Urinary bladder (tissue), 4 donors: ENCODE results near the gene CCDC9B. TPM values are rescaled to one million over a fixed set of nuclear protein-coding genes. Genes with fewer than 3 reads are reported as not detected.
A peak's percentile ranks its signal among the peaks of the same experiment; 100 is the strongest.

Experiments
- DNase-seq: peaks from one replicate; pipeline ENCODE4 v3.0.0-alpha.2; 2015; ENCODE audit errors: extremely low spot score
- H3K27ac ChIP-seq: one replicate; pipeline ENCODE4 v1.5.1; 2013; ENCODE audit warnings: low read depth, mild to moderate bottlenecking, moderate library complexity
- H3K36me3 ChIP-seq: one replicate; pipeline ENCODE4 v1.6.1; 2013; ENCODE audit warnings: mild to moderate bottlenecking, moderate library complexity; ENCODE audit not compliant: insufficient read depth
- H3K4me1 ChIP-seq: one replicate; pipeline ENCODE4 v1.6.1; 2013; ENCODE audit warnings: mild to moderate bottlenecking, moderate library complexity; ENCODE audit not compliant: insufficient read depth
- H3K4me3 ChIP-seq: one replicate; pipeline ENCODE4 v1.5.1; 2013; ENCODE audit warnings: low read depth, low read length
- WGBS: extraction: QIAGEN DNeasy Blood & Tissue Kit; methylation state at CpG from one replicate; pipeline ENCODE4 v1.1.7; 2013; 5-methylcytosine and 5-hydroxymethylcytosine counted together
- polyA plus RNA-seq: library from polyadenylated mRNA; stranded (reverse); fragments of 200-250 nt; gene quantifications from one replicate; pipeline ENCODE4 v1.2.3, GENCODE V29; 2013
- total RNA-seq: library from RNA; depleted of rRNA; stranded (reverse); fragments of >200 nt; gene quantifications from one replicate; pipeline ENCODE4 v1.2.3, GENCODE V29; 2014
- donor health status: healthy with polysubstance abuse.
- donor health status: healthy.

The CCDC9B gene
- total and polyA plus RNA-seq, 2 donors: 10.0 to 42.2 TPM

DNA sequence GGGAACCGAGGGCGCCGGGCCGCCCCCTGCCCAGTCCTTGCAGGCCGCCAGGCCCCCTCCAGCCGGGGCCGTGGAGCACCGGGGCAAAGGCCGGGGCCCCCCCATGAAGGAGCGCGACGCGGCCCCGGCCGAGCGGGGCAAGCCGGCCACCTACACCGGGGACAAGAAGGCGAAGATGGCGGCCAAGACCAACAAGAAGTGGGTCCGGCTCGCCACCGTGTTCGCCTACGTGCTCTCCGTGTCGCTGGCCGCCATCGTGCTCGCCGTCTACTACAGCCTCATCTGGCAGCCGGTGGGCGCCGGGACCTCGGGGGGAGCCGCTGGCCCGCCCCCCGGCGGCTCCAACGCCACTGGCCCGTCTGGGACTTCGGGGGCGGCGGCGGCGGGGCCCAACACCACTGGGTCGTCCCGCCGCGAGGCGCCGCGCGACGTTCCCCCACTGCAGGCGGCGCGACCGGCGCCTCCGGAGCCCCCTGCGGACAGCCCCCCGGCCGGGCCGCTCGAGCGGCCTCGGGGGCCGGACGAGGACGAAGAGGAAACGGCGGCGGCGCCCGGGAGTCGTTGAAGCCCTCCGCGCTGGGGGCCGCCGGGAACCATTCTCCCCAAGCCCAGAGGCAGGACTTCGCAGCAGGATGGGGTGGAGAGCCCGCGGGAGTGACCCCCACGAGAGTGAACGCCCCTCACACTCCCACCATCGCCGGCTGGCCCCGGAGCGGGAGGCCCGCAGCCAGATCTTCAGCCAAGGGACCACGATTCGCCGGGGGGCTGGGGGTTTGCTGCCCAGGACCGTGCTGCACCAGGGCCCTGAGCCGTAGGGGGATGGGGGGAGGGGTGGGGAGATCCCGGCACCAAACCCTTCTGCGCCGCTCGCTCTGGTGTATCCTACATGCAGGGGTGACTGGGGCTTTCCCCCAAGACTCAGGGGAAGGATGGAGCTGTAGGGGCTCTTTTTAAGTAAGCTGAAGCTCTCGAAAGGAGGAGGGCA is 16.5 kb downstream of the CCDC9B start:
- H3K27ac ChIP-seq: peak overlapping the region; percentile 39
- under 1% methylated on average over 101 of the region's 101 CpGs for WGBS
- H3K4me3 ChIP-seq: peak overlapping the region; percentile 85
- no peaks in the 10 kb centered on the region for H3K36me3 ChIP-seq
- H3K4me1 ChIP-seq: peaks cover 4% of the 10 kb centered on the region
- DNase-seq: no peak

DNA sequence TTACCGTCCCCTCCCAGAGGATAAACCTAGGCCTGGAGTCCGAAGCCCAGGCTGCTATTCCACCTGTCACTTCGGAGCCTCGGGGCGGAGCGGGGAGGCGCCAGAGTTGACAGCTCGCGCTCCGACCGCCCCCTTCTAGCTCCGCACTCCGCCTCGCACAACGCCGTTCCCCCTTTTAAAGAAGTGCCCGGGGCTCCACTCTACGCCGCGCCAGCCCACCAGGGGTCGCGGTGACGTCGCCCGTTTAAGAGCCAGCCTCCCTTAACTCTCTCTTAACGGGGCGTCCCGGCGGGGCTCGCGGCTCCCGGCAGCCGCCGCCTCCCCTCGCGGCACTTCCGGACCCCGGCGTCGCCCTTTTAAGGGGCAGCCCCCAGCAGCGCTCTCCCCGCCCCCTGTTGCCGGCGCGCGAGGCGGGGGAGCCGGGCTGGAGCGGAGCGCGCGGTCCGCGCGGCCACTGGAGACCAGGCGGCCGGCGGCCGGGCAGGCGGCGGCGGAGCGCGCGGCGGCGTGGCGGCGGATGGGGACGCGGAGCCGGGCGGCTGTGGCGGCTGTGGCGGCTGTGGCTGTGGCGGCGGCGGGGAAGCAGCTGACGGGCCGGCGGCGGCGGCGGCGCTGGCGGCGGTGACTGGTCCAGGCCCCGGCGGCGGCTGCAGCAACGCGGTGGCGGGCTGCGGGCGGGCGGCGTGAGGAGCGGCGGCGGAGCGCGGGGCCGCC is 17.3 kb downstream of the CCDC9B start, which contains the start of gene INAFM2:
Gene INAFM2, plus strand, starts transcription at position 454 of the 714 bp plus-strand sequence. CDS start 364 bp downstream, outside the sequence.
- H3K27ac ChIP-seq: peak within 1 kb of the TSS; percentile 39
- H3K36me3 ChIP-seq: no peaks in the 10 kb centered on the region
- under 1% methylated on average over 101 of the region's 103 CpGs for WGBS
- peak; percentile 84 for DNase-seq
- H3K4me1 ChIP-seq: peaks cover 4% of the 10 kb centered on the region
- peak within 1 kb of the TSS; percentile 85 for H3K4me3 ChIP-seq

DNA sequence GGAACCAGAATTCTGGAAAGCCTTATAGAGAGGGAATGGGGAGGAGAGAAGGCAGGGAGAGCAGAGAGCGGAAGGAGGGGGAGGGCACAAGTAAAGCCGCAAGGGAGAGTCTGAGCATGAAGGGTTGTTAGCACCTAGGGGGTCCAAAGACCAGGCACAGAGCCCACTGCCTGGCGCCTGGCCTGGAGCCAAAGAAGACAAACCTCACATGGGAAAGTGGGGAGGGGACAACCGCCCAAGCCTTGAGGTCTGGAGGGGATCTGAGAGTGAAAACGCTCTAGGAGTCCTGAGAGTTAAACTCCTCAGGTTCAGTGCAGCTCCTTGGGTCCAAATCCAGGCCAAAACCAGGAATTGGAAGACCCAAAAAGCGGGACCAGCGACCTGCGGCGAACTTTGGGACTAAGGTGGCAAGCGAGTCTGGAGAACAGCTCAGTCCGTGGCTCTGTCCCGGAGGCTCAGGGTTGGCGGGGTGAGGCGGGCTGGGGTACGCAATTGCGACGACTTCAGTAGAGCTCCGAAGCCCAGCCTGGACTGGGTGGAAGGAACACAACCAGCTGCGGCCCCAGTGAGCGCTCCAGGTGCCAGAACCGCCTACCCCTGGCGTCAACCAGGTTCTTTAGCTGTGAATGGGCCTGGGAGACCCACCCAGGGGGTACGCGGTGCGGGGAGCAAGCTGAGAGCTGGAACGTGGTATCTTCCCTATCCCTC is 18.1 kb downstream of the CCDC9B start:
- H3K4me1 ChIP-seq: peaks cover 4% of the 10 kb centered on the region
- DNase-seq: no peak
- 34% methylated on average over 26 of the region's 26 CpGs for WGBS
- no peaks in the 10 kb centered on the region for H3K36me3 ChIP-seq
- H3K4me3 ChIP-seq: peak overlapping the region; percentile 85
- no peak overlapping the region for H3K27ac ChIP-seq

DNA sequence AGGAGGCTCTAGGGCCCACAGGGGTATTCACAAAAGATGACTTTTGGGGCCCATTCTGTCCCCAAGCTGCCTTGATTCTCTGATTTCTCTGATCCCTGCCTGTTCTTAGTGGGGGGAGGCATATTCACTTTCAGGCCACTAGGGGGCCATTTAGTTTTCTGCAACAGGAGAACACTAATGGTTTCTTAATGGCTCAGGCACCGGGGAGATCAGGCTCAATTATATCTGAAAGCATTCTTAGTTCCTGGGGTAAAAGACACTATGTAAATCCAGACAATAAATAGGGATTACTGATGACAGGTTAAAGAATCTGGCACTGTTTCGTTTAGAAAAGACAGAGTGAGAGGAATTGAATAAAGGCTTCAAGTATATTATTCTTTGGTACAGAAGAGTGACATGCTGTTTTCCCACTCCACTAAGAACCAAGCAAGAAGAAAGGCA is 19.8 kb downstream of the CCDC9B start:
- no peaks in the 10 kb centered on the region for H3K36me3 ChIP-seq
- 2% methylated on average over 2 of the region's 2 CpGs for WGBS
- no peak overlapping the region for H3K27ac ChIP-seq
- no peak for DNase-seq
- H3K4me3 ChIP-seq: no peak overlapping the region
- H3K4me1 ChIP-seq: peaks cover 3% of the 10 kb centered on the region

DNA sequence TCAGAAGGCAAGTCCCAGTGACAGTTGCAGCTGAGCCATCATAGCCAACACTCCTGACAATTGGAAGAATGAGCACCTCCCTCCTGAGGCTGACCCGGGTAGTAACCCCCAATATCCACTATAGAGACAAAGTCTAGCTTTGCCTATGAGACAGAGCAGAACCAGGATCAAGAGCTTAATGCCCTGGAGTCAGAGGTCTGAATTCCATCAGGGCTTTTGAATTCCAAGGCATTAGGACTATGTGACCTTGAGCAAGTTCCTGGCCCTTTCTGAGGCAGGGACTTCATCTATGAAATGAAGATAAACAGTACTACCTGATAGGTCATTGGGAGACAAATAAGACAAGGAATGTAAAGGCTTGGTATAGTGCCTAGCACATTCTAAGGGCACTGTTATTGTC is 20.3 kb downstream of the CCDC9B start:
- no peak overlapping the region for H3K4me3 ChIP-seq
- peaks cover 2% of the 10 kb centered on the region for H3K4me1 ChIP-seq
- 96% methylated on average over 1 of the region's 1 CpG for WGBS
- no peak for DNase-seq
- no peak overlapping the region for H3K27ac ChIP-seq
- no peaks in the 10 kb centered on the region for H3K36me3 ChIP-seq

DNA sequence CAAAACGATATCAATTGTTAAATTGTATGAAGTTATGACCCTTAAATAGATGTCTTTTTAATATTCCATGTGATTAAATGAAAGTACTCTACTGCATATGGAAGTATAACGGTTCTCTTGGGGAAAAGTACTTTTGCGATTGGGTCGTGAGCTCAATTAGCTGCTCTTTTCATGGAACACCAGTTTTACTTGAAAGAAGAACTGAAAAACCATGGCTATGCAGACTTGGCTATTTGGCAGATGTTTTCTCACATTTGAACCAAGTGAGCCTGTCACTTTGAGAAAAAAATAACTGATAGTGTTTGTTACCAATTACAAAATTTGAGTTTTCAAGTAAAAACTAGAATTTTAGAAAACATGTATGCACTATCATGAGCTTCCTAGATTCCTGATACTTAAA is 23.2 kb downstream of the CCDC9B start:
- no peaks in the 10 kb centered on the region for H3K36me3 ChIP-seq
- H3K4me3 ChIP-seq: no peak overlapping the region
- no peak for DNase-seq
- WGBS: 70% methylated on average over 4 of the region's 4 CpGs
- no peaks in the 10 kb centered on the region for H3K4me1 ChIP-seq
- no peak overlapping the region for H3K27ac ChIP-seq

DNA sequence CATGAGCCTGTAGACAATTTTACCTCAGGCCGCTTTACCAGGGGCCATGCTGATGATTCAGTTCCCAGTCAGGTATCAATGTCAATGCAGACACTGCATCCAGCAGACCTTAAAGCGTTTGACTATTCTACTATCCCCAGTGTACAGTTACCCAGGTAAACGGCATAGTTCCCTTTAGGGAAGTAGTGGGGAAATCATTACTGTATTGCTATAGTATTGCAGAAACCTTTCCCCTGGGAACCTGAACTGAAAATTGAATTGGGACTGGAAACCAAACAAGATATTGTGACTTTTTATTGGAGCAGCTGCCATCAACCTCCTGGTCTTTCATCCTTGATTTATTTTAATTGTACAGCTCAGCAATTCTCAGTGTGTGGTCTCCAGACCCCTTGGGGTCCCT is 23.8 kb downstream of the CCDC9B start:
- no peaks in the 10 kb centered on the region for H3K4me1 ChIP-seq
- DNase-seq: no peak
- no peak overlapping the region for H3K27ac ChIP-seq
- H3K4me3 ChIP-seq: no peak overlapping the region
- WGBS: 80% methylated on average over 3 of the region's 3 CpGs
- H3K36me3 ChIP-seq: no peaks in the 10 kb centered on the region

DNA sequence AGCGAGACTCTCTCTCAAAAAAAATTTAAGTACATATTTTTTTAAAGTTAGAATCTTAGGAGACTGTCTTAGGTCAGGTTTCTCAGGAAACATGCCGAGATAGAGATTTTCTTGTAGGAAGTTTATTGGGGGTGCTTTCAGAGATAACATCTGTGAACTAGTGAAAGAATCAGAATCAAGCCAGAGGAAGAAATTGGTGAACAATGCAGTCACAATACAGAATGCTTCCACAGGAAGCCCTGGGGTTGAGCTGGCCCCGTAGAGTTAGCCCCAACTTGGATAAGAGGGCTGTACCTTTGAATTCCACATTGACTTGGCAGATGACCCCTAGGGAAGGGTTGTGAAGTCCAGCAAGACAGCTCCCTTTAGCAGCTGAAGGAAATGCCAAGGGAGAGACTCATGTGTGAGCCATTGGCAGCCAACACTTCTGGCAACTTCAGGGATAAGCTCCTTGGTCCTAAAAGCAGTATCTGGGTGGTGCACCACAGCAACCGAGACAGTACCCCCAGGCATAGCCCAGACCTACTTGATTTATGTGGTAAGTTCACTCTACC is 25.9 kb downstream of the CCDC9B start:
- Histone ChIP-seq H3K36me3 (no peaks in the 10 kb centered on the region), H3K4me3 (no peak overlapping the region), H3K4me1 (no peaks in the 10 kb centered on the region), H3K27ac (no peak overlapping the region)
- no peak for DNase-seq
- 71% methylated on average over 4 of the region's 4 CpGs for WGBS

DNA sequence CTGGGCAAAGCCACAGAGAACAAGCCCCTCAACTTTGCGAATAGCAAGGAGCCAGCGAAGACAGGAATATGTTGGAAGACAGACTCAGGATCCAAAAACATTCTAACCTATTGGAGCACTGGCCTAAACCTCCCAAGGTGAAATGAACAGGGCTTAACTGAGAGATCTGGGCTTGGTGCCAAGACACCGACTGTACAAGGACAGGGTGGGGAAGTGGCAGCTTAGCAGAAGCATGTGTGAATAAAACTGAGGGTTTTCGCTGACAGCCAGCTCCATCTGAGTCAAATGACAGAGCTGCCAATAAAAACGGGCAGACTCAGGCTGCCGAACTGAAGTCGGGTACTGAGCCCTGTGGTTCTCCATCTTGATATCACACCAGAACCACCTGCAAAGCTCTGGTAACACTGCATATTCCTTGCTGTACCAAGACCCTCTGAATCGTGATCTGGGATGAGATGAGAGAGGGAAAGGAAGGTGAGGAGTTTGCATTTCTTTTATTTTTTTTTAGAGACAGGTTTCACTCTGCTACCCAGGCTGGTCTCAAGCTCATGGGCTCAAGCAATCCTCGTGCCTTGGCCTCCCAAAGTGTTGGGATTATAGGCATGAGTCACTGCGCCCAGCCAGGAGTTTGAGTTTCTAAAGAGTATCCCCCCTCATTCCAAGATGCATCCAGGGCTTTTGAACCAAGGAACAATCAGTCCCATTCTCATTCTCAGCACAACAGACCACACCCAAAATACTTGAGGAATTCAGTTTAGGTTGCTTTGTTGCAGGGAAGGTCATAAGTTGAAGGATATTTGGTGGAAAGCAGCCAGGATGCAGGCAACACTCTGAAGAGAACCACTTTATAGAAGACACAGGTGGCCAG is 27.0 kb downstream of the CCDC9B start:
- Histone ChIP-seq H3K36me3 (no peaks in the 10 kb centered on the region), H3K27ac (no peak overlapping the region), H3K4me1 (no peaks in the 10 kb centered on the region), H3K4me3 (no peak overlapping the region)
- DNase-seq: no peak
- WGBS: 43% methylated on average over 10 of the region's 10 CpGs

DNA sequence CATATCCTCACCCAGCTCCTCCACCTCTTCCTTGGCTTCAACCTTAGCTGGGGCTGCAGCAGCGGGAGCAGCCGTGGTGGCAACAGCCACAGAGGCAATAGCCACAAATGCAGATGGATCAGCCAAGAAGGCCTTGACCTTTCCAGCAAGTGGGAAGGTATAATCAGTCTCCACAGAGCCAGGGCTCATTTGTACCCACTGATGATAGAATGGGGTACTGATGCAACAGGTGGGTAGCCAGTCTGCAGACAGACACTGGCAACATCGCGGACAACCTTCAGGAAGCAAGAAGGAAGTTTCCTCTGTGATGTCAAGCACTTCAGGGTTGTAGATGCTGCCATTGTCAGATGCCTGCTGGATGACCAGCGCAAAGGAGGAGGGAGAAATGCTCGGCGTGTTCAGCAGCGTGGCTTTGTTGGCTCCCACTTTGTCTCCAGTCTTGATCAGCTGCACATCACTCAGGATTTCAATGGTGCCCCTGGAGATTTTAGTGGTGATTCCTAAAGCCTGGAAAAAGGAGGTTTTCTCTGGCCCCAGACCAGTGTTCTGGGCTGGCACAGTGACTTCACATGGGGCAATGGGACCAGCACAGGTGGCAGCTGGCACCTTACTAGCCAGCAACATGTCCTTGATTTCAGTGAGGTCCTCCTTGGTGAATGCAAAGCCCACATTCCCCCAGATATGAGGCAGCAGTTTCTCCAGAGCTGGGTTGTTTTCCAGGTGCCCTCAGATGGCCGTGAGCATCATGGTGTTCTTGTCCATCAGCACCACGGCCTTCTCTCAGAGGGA is 28.2 kb downstream of the CCDC9B start:
- no peak overlapping the region for H3K27ac ChIP-seq
- H3K4me3 ChIP-seq: no peak overlapping the region
- 88% methylated on average over 10 of the region's 10 CpGs for WGBS
- DNase-seq: no peak
- no peaks in the 10 kb centered on the region for H3K36me3 ChIP-seq
- H3K4me1 ChIP-seq: no peaks in the 10 kb centered on the region

DNA sequence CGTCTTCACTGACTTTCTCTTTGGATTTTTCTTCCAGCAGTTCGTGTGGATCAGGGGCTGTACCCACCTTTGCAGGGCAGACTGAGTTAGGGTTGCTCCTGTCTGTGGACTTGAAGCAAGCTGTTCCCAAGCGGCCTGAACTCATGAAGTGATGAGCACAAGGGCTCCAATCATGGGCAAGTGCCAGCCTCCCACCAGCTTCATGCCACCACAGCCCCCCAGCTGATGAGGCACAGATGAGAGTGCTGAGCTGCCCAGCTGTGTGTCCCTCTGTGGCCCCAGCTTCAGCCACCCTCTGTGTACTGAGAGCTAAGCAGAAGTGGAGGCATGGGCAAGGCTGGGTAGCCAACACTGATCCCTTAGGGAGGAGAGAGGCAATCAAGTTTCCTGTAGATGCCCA is 29.7 kb downstream of the CCDC9B start:
- 63% methylated on average over 3 of the region's 3 CpGs for WGBS
- no peaks in the 10 kb centered on the region for H3K36me3 ChIP-seq
- no peak overlapping the region for H3K4me3 ChIP-seq
- H3K27ac ChIP-seq: no peak overlapping the region
- H3K4me1 ChIP-seq: no peaks in the 10 kb centered on the region
- DNase-seq: no peak
